Stimulated activated naive CD8-positive, alpha-beta T cell treated with anti-CD3 and anti-CD28 coated beads, Interleukin-15, amount 100 ng/mL, for 72 hours (primary cell): ENCODE measurements around the gene REV3L.

ENCODE experiments used
- ATAC-seq: fragments of 150-1000 bp; cut with Tn5 transposase; 2 replicates; pipeline ENCODE4 v1.10.0; 2021; ENCODE audit warnings: mild to moderate bottlenecking, moderate library complexity
- DNase-seq, 2 donors: peaks; one replicate each; pipeline ENCODE4 v3.0.0; 2021 to 2022
- H3K27ac Mint-ChIP-seq, 2 donors: one replicate each; pipeline ENCODE4 v1.8.0; 2022; ENCODE audit warnings: mild to moderate bottlenecking in 2 of 2, mixed read lengths in 2 of 2, moderate library complexity in 2 of 2
- H3K27me3 Mint-ChIP-seq: one replicate; pipeline ENCODE4 v1.8.0; 2022; ENCODE audit warnings: mixed read lengths
- H3K4me1 Mint-ChIP-seq: one replicate; pipeline ENCODE4 v1.8.0; 2022; ENCODE audit warnings: mild to moderate bottlenecking, mixed read lengths
- H3K4me3 Mint-ChIP-seq, 2 donors: one replicate each; pipeline ENCODE4 v1.8.0; 2022; ENCODE audit warnings: mild to moderate bottlenecking in 2 of 2, mixed read lengths in 2 of 2, moderate library complexity in 1 of 2
- H3K9me3 Mint-ChIP-seq, 2 donors: one replicate each; pipeline ENCODE4 v1.8.0; 2022; ENCODE audit warnings: mixed read lengths in 2 of 2

The REV3L gene

GRCh38 chr6:111250791-111251354 is 232.1 kb downstream of the REV3L start:
- DNase-seq = no peak
- H3K27me3 Mint-ChIP-seq = no peaks in the 10 kb centered on the region
- no peak for ATAC-seq
- no peak overlapping the region for H3K27ac Mint-ChIP-seq
- H3K9me3 Mint-ChIP-seq = no peaks in the 10 kb centered on the region
- H3K4me1 Mint-ChIP-seq = no peaks in the 10 kb centered on the region
- H3K4me3 Mint-ChIP-seq = no peak overlapping the region
